ES-I3 (cell line): ENCODE measurements around the gene WDFY2.
A peak's percentile ranks its signal among the peaks of the same experiment; 100 is the strongest.
"Not testable (repeated sequence)": the region's sequence is repeated elsewhere in the genome, so short reads cannot be mapped to it uniquely, and the experiment has no call there.

Experiments used
- H3K36me3 ChIP-seq: 2 replicates; pipeline ENCODE4 v1.6.1; 2013; ENCODE audit warnings: mild to moderate bottlenecking, low read length, control low read depth, moderate library complexity; ENCODE audit not compliant: insufficient read depth
- H3K4me1 ChIP-seq: 2 replicates; pipeline ENCODE4 v1.6.1; 2013; ENCODE audit warnings: mild to moderate bottlenecking, control low read depth, low read length; ENCODE audit not compliant: insufficient read depth
- H3K9ac ChIP-seq: 2 replicates; pipeline ENCODE4 v1.6.1; 2013; ENCODE audit warnings: low read depth, mild to moderate bottlenecking, low read length, moderate library complexity
- H3K9me3 ChIP-seq: 2 replicates; pipeline ENCODE4 v1.6.1; 2013; ENCODE audit warnings: mild to moderate bottlenecking, low read length, moderate library complexity; ENCODE audit not compliant: control insufficient read depth, insufficient read depth

Gene WDFY2

GRCh38 chr13:51583875-51584730, at the start of gene WDFY2:
Gene WDFY2, plus strand, starts transcription at chr13:51584462. Its CDS starts 226 bp downstream, at chr13:51584688.
- no peaks in the 10 kb centered on the region for H3K36me3 ChIP-seq
- H3K9me3 ChIP-seq: no peaks in the 10 kb centered on the region
- H3K4me1 ChIP-seq: peaks cover 14% of the 10 kb centered on the region
- peak within 1 kb of the TSS; percentile 97 for H3K9ac ChIP-seq

GRCh38 chr13:51538591-51539179, 45.6 kb upstream of the WDFY2 start:
- peaks cover 17% of the 10 kb centered on the region for H3K4me1 ChIP-seq
- H3K36me3 ChIP-seq: no peaks in the 10 kb centered on the region
- no peak overlapping the region for H3K9ac ChIP-seq
- H3K9me3 ChIP-seq: no peaks in the 10 kb centered on the region

- no peaks in the 10 kb centered on the region for H3K9me3 ChIP-seq
- H3K36me3 ChIP-seq: no peaks in the 10 kb centered on the region
- H3K4me1 ChIP-seq: peaks cover 8% of the 10 kb centered on the region
- no peak overlapping the region for H3K9ac ChIP-seq
These were observed 44.4 kb upstream of the WDFY2 start for GRCh38 chr13:51539887-51540286.

- Histone ChIP-seq H3K4me1 (peaks cover 8% of the 10 kb centered on the region), H3K36me3 (no peaks in the 10 kb centered on the region), H3K9ac (no peak overlapping the region), H3K9me3 (no peaks in the 10 kb centered on the region)
These were observed 43.2 kb upstream of the WDFY2 start for GRCh38 chr13:51541037-51541436.

GRCh38 chr13:51541809-51542258, 42.4 kb upstream of the WDFY2 start:
- Histone ChIP-seq H3K4me1 (peaks cover 8% of the 10 kb centered on the region), H3K9me3 (no peaks in the 10 kb centered on the region), H3K9ac (no peak overlapping the region), H3K36me3 (no peaks in the 10 kb centered on the region)

- no peaks in the 10 kb centered on the region for H3K36me3 ChIP-seq
- peaks cover 8% of the 10 kb centered on the region for H3K4me1 ChIP-seq
- no peaks in the 10 kb centered on the region for H3K9me3 ChIP-seq
- H3K9ac ChIP-seq: no peak overlapping the region
These were observed 41.7 kb upstream of the WDFY2 start for GRCh38 chr13:51542346-51543242.

- not testable (repeated sequence) for H3K36me3 ChIP-seq, H3K9ac ChIP-seq, H3K9me3 ChIP-seq
- H3K4me1 ChIP-seq: peaks cover 18% of the 10 kb centered on the region
These were observed 38.8 kb upstream of the WDFY2 start for GRCh38 chr13:51545446-51545845.

GRCh38 chr13:51547425-51548176, 36.7 kb upstream of the WDFY2 start:
- no peaks in the 10 kb centered on the region for H3K9me3 ChIP-seq
- H3K4me1 ChIP-seq: peaks cover 14% of the 10 kb centered on the region
- no peaks in the 10 kb centered on the region for H3K36me3 ChIP-seq
- no peak overlapping the region for H3K9ac ChIP-seq

- no peaks in the 10 kb centered on the region for H3K36me3 ChIP-seq
- peaks cover 14% of the 10 kb centered on the region for H3K4me1 ChIP-seq
- H3K9me3 ChIP-seq: no peaks in the 10 kb centered on the region
- H3K9ac ChIP-seq: no peak overlapping the region
These were observed 35.2 kb upstream of the WDFY2 start for GRCh38 chr13:51549050-51549449.

GRCh38 chr13:51549593-51549992, 34.7 kb upstream of the WDFY2 start:
- H3K36me3 ChIP-seq: no peaks in the 10 kb centered on the region
- H3K9me3 ChIP-seq: no peaks in the 10 kb centered on the region
- H3K4me1 ChIP-seq: peaks cover 14% of the 10 kb centered on the region
- H3K9ac ChIP-seq: no peak overlapping the region

- Histone ChIP-seq H3K36me3 (no peaks in the 10 kb centered on the region), H3K9ac (no peak overlapping the region), H3K9me3 (no peaks in the 10 kb centered on the region), H3K4me1 (peaks cover 14% of the 10 kb centered on the region)
These were observed 34.1 kb upstream of the WDFY2 start for GRCh38 chr13:51550151-51550550.

- no peak overlapping the region for H3K9ac ChIP-seq
- H3K4me1 ChIP-seq: peaks cover 14% of the 10 kb centered on the region
- no peaks in the 10 kb centered on the region for H3K36me3 ChIP-seq
- no peaks in the 10 kb centered on the region for H3K9me3 ChIP-seq
These were observed 32.8 kb upstream of the WDFY2 start for GRCh38 chr13:51551416-51551815.

- Histone ChIP-seq H3K9me3 (no peaks in the 10 kb centered on the region), H3K4me1 (peaks cover 14% of the 10 kb centered on the region)
These were observed 32.2 kb upstream of the WDFY2 start for GRCh38 chr13:51552027-51552426.

GRCh38 chr13:51553531-51553930, 30.7 kb upstream of the WDFY2 start:
- H3K9me3 ChIP-seq: no peaks in the 10 kb centered on the region
- H3K9ac ChIP-seq: no peak overlapping the region
- H3K36me3 ChIP-seq: no peaks in the 10 kb centered on the region
- H3K4me1 ChIP-seq: peaks cover 13% of the 10 kb centered on the region

More at GRCh38 chr13:51552027-51552426, 32.2 kb upstream of the WDFY2 start:
- Histone ChIP-seq H3K9ac (no peak overlapping the region), H3K36me3 (no peaks in the 10 kb centered on the region)
